ENCODE measurements around the gene FGD6.
"Not testable (repeated sequence)": the region's sequence is repeated elsewhere in the genome, so short reads cannot be mapped to it uniquely, and the experiment has no call there.

The FGD6 gene

GRCh38 chr12:95178136-95178535, 39.1 kb downstream of the FGD6 start:
- no peak for DNase-seq (ENCODE audit: low read depth in 2 of 2)

- DNase-seq (ENCODE audit: low read depth in 2 of 2), result no peak
Observed at GRCh38 chr12:95177201-95177768, 40.0 kb downstream of the FGD6 start.

- no peak for DNase-seq (ENCODE audit: low read depth in 2 of 2)
Observed at GRCh38 chr12:95173392-95174251, 43.6 kb downstream of the FGD6 start.

DNA sequence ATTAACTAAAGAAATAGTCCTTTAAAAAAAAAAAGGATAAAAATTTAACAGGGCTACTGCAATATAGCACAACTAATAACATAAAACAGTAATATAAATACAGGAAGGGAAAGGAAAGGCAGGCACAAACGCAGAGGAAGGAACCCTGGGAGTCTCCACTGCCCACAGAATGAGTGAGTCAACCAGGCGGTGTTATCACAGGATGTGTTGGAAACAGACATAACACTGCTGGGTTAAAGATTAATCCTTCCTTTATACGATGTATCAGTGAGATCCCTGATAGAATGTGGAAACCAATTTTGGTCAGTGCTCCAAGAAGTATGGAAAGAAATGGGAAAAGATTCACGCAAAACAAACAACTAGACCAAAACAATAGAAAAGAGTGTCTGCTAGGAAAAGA, 47.9 kb downstream of the FGD6 start:
- no peak for DNase-seq (ENCODE audit: low read depth in 2 of 2)

DNA sequence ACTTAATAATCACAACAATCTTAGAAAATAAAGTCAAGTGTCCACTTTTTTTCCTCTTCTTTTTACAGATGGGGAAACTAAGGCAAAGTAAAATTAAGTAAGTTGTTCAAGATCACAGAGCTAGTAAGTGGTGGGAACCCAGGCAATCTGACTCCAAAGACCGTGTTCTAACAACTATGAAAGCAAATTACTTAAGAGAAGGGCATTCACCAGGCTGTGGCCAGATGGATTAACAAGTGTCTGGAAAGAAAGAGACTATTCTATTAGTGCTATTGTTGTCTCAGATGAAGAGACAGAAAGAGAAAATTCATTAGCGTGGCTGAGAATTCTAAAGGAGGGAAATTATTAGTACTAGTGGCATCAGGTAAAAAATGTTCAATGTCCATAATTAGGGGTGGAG, 48.5 kb downstream of the FGD6 start:
- no peak for DNase-seq (ENCODE audit: low read depth in 2 of 2)

DNA sequence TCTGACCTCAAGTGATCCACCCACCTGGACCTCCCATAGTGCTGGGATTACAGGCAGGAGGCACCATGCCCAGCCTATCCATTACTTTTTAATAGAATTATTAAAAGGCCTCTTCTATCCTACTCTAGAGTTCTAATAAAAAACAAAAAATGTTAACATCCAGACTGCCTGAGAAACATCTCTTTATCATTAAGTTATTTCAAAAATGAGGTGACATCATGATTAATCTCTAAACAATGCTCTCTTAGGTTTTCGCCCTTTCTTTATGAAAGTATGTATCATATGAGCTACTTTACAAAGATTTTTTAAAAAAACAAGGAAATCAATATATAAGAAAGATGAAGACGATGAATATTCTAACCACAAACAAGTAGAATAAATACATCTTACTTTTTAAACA, 52.6 kb downstream of the FGD6 start:
- DNase-seq (ENCODE audit: low read depth in 2 of 2), result no peak

DNA sequence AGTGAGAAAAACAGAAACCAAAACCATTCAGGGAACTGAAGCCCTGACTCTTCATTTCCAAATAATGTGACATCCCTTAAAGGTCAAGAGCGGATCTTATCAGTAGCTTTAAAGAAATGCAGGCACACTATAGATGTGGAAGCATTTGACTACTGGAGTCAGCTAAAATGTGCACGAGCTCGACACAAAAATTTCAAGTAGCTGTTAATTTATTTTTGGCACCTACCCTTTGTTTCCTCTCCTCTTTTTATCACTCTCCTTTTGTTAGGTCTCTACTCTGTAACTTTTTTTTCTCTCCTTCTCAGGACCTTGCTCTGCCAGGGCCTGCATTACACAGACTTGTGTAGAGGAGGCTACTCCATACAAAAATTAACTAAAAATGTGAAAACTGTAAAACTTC, 58.3 kb downstream of the FGD6 start:
- no peak for DNase-seq (ENCODE audit: low read depth in 2 of 2)

- DNase-seq (ENCODE audit: low read depth in 2 of 2), result no peak
Observed at GRCh38 chr12:95151821-95152220, 65.4 kb downstream of the FGD6 start.

- DNase-seq (ENCODE audit: low read depth in 2 of 2), result no peak
Observed at GRCh38 chr12:95151406-95151805, 65.9 kb downstream of the FGD6 start.

DNA sequence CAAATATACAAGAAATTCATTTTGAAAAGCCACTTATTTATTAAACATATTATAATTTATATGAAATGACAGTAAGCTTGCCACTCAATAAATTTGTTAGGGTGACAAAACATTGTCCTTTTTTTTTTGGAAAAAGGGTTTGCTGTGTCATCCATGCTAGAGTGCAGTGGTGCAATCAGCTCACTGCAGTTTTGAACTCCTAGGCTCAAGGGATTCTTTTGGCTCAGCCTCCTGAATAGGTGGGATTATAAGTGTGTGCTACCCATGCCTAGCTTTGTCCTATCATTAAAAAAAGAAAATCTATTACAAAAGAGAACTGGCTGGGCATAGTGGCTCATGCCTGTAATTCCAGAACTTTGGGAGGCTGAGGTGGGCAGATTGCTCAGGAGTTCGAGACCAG, 66.8 kb downstream of the FGD6 start:
- DNase-seq (ENCODE audit: low read depth in 2 of 2), result no peak

- DNase-seq (ENCODE audit: low read depth in 2 of 2), result no peak
Observed at GRCh38 chr12:95147866-95148265, 69.4 kb downstream of the FGD6 start.

GRCh38 chr12:95146769-95147168, 70.5 kb downstream of the FGD6 start:
- no peak for DNase-seq (ENCODE audit: low read depth in 2 of 2)

DNA sequence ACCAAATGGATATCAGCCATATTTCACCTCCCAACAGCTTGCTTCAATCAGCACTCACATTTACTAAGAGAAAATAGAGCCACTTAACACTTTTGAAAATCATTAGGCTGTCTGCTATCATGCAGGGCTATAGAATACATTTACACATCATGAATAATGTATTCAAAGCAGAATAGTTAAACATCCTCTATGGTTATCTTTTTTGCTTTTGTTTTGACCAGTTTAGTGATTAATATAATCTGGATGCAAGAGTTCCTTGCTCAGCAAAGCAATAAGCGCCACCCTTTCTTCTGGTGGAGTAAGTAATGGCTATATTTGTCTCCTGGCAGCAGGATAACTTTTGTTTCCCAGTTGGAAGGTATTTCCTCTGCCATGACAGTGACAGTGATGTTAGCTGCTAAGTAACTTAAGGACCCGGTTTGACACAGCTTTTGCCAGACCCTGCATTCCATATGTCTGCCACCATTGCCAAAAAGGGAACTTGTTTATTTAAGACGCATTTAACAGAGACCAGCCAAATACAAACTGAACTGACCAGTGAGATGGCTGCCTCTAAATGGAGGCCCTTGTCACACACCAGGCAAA, 73.6 kb downstream of the FGD6 start:
- DNase-seq (ENCODE audit: low read depth in 2 of 2), result no peak

GRCh38 chr12:95142431-95143151, 74.7 kb downstream of the FGD6 start:
- no peak for DNase-seq (ENCODE audit: low read depth in 2 of 2)

DNA sequence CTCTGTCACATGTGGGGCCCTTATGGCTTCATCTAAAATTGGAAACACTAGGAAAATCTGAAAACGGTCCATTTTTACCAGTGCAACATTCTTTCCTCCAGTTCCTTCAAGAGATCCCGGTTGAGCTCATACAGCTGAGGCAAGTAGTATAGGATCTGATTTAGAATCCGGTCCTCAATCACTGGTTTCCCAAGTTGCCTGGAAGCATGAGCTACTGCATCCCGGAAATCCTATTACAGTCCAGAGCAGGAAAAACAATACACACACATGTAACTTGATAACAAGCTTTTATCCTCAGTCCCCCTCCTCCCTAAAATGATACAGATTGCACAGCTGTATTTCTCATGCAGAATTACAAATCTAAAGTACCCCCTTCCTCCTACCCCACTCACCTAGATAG, 76.0 kb downstream of the FGD6 start:
- no peak for DNase-seq (ENCODE audit: low read depth in 2 of 2)

DNA sequence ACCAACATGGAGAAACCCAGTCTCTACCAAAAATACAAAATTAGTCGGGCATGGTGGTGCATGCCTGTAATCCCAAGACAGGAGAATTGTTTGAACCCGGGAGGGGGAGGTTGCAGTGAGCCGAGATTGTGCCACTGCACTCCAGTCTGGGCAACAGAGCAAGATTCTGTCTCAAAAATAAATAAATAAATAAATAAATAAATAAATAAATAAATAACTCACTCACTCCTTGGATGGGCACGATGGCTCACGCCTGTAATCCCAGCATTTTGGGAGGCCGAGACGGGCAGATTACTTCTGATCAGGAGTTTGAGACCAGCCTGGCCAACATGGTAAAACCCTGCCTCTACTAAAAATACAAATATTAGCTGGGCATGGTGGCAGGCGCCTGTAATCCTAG, 79.2 kb downstream of the FGD6 start:
- not testable (repeated sequence) for DNase-seq (ENCODE audit: low read depth in 2 of 2)

- DNase-seq (ENCODE audit: low read depth in 2 of 2), result no peak
Observed at GRCh38 chr12:95136598-95136997, 80.7 kb downstream of the FGD6 start.

- no peak for DNase-seq (ENCODE audit: low read depth in 2 of 2)
Observed at GRCh38 chr12:95134085-95134484, 83.2 kb downstream of the FGD6 start.

DNA sequence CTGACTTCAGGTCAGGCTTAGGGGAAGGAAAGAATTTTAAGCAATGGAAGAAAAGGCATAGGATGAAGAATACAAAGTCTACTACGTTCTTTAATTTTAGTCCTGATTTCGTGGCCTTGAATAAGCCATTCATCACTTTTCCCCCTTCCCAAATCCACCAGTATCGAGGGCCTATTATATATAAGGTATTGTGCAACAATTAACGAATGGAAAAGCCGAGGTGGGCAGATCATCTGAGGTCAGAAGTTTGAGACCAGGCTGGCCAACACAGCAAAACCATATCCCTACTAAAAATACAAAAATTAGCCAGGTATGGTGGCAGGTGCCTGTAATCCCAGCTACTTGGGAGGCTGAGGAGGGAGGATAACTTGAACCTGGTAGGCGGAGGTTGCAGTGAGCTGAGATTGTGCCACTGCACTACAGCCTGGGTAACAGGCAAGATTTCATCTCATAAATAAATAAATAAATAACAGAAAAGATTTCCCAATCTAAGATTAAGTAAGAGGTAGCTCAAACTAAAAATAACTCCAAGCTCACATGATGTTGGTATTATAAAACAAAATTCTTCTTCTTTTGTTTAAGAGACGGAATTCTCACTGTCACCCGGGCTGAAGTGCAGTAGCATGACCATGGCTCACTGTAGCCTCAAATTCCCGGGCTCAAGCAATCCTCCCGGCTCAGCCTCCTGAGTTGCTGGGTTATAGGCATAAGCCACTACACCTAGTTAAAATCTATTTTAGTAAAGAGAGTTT, 85.5 kb downstream of the FGD6 start:
- DNase-seq (ENCODE audit: low read depth in 2 of 2), result no peak

DNA sequence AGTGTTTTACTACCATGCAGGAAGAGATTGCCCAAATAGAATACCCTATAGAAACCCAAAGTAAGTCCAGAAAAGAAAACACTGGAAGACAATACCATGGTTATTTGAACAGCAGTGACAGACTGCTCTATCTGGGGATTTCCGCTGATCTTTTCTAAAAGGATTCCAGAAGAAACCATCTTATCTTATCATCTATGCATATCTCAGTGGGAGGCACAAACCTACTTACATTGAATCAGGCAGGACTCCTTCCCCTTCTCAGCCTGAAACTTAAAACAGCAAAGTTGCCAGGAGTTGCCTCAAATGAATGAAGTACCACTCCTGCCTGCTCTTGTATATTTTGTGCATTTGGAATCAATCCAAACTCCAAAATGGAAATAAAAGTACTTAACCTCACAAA, 87.2 kb downstream of the FGD6 start:
- DNase-seq (ENCODE audit: low read depth in 2 of 2), result no peak

DNA sequence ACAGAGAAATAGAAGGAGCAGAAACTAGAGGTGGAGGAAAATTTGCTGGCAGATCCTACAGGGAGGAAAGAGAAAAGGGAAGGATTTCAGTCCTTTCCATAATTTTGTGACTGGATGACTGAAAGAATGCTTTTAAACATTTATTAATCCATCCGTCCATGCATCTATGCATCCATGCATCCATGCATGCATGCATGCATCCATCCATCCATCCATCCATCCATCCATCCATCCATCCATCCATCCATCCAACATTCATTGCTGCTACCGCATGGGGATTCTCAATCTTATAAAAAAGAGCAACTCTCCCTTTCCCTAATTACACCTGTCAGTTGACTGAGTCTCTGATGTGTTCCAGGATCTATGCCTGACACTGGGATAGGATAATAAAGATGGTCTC, 88.2 kb downstream of the FGD6 start:
- DNase-seq (ENCODE audit: low read depth in 2 of 2), result no peak

- DNase-seq (ENCODE audit: low read depth in 2 of 2), result no peak
Observed at GRCh38 chr12:95126736-95127135, 90.5 kb downstream of the FGD6 start.

Data from stimulated activated CD4-positive, alpha-beta T cell treated with anti-CD3 and anti-CD28 coated beads, Interleukin-1b, Interleukin-23, amount 100 ng/mL, for 1 hour (primary cell).